GM23338 (cell line): ENCODE measurements around the gene IDH3A. TPM values are rescaled to one million over a fixed set of nuclear protein-coding genes. Genes with fewer than 3 reads are reported as not detected.

Source experiments
- ATAC-seq: fragments of 200-7000 bp; cut with Tn5 transposase; 3 replicates; pipeline ENCODE4 v1.9.1; 2020
- DNase-seq: peaks from one replicate; pipeline ENCODE4 v3.0.0-alpha.2; 2015; ENCODE audit warnings: low spot score
- H2AFZ ChIP-seq: fragments of 200-600 bp; sonication (generic); 2 replicates; pipeline ENCODE4 v1.8.0; 2016; ENCODE audit warnings: antibody characterized with exemption, mild to moderate bottlenecking, moderate library complexity
- H3F3A ChIP-seq: fragments of 200-600 bp; sonication (generic); replicated peaks from 2 replicates; pipeline ENCODE4 v1.8.0; 2017; ENCODE audit warnings: antibody characterized with exemption, mixed run types, low read depth
- H3K27ac ChIP-seq: fragments of 200-600 bp; sonication (generic); 2 replicates; pipeline ENCODE4 v1.6.1; 2016; ENCODE audit warnings: low read depth
- H3K27me3 ChIP-seq: fragments of 200-600 bp; sonication (generic); 2 replicates; pipeline ENCODE4 v1.8.0; 2016; ENCODE audit warnings: mild to moderate bottlenecking, mixed run types, moderate library complexity; ENCODE audit not compliant: insufficient read depth
- H3K36me3 ChIP-seq: fragments of 200-600 bp; sonication (generic); 2 replicates; pipeline ENCODE4 v1.8.0; 2016; ENCODE audit warnings: mild to moderate bottlenecking; ENCODE audit not compliant: insufficient read depth
- H3K4me1 ChIP-seq: fragments of 200-600 bp; sonication (generic); 2 replicates; pipeline ENCODE4 v1.8.0; 2016; ENCODE audit warnings: mild to moderate bottlenecking, moderate library complexity; ENCODE audit not compliant: insufficient read depth
- H3K4me2 ChIP-seq: fragments of 200-600 bp; sonication (generic); 2 replicates; pipeline ENCODE4 v1.7.1; 2017; ENCODE audit warnings: mixed run types
- H3K4me3 ChIP-seq: fragments of 200-600 bp; sonication (generic); 2 replicates; pipeline ENCODE4 v1.6.1; 2016; ENCODE audit warnings: mixed run types
- H3K79me2 ChIP-seq: fragments of 200-600 bp; sonication (generic); replicated peaks from 2 replicates; pipeline ENCODE4 v1.8.0; 2017; ENCODE audit warnings: mild to moderate bottlenecking; ENCODE audit not compliant: insufficient read depth
- H3K9me2 ChIP-seq: fragments of 200-600 bp; sonication (generic); 2 replicates; pipeline ENCODE4 v1.8.0; 2017; ENCODE audit not compliant: insufficient read depth
- H4K20me1 ChIP-seq: fragments of 200-600 bp; sonication (generic); replicated peaks from 2 replicates; pipeline ENCODE4 v1.8.0; 2017; ENCODE audit warnings: mild to moderate bottlenecking; ENCODE audit not compliant: insufficient read depth
- H3K27ac Mint-ChIP-seq: 2 replicates; pipeline ENCODE4 v1.8.0; 2020; ENCODE audit warnings: inconsistent platforms, mild to moderate bottlenecking, moderate library complexity, mixed read lengths
- H3K27me3 Mint-ChIP-seq: 3 replicates; pipeline ENCODE4 v1.8.0; 2022; ENCODE audit warnings: low read depth, mild to moderate bottlenecking, moderate library complexity, mixed read lengths, inconsistent platforms; ENCODE audit not compliant: insufficient read depth, poor library complexity
- H3K36me3 Mint-ChIP-seq: 3 replicates; pipeline ENCODE4 v1.8.0; 2021; ENCODE audit warnings: low read depth, mild to moderate bottlenecking, inconsistent platforms, moderate library complexity, mixed read lengths
- H3K4me1 Mint-ChIP-seq: 3 replicates; pipeline ENCODE4 v1.8.0; 2020; ENCODE audit warnings: mild to moderate bottlenecking, inconsistent platforms, mixed read lengths
- H3K4me3 Mint-ChIP-seq: 3 replicates; pipeline ENCODE4 v1.8.0; 2021; ENCODE audit warnings: moderate library complexity, mild to moderate bottlenecking, inconsistent platforms, mixed read lengths
- H3K9me3 Mint-ChIP-seq: 3 replicates; pipeline ENCODE4 v1.8.0; 2020; ENCODE audit warnings: moderate library complexity, mild to moderate bottlenecking, inconsistent platforms, mixed read lengths
- CREB1 ChIP-seq: fragments of 250-450 bp; sonication (Bioruptor Pico); IDR thresholded peaks from 2 replicates; pipeline ENCODE4 v1.5.0; 2020; ENCODE audit warnings: low read depth, mild to moderate bottlenecking, moderate library complexity
- EZH2 ChIP-seq: fragments of 200-600 bp; sonication (generic); IDR thresholded peaks from one replicate; pipeline ENCODE4 v1.8.0; 2017; ENCODE audit warnings: antibody characterized with exemption, mild to moderate bottlenecking, low read depth; ENCODE audit not compliant: unreplicated experiment
- EZH2phosphoT487 ChIP-seq: fragments of 200-600 bp; sonication (generic); IDR thresholded peaks from one replicate; pipeline ENCODE4 v1.8.1; 2018; ENCODE audit warnings: antibody characterized with exemption; ENCODE audit not compliant: unreplicated experiment
- JUNB ChIP-seq: IDR thresholded peaks from one replicate; pipeline ENCODE4 v1.6.1; 2016; ENCODE audit warnings: antibody characterized with exemption; ENCODE audit not compliant: unreplicated experiment
- NANOG ChIP-seq: IDR thresholded peaks from 2 replicates; pipeline ENCODE4 v1.6.1; 2016; ENCODE audit warnings: antibody characterized with exemption, borderline replicate concordance
- POLR2AphosphoS5 ChIP-seq: IDR thresholded peaks from 2 replicates; pipeline ENCODE4 v1.6.1; 2016; ENCODE audit warnings: antibody characterized with exemption, low read depth
- STAT1 ChIP-seq: IDR thresholded peaks from one replicate; pipeline ENCODE4 v1.6.1; 2016; ENCODE audit warnings: antibody characterized with exemption; ENCODE audit not compliant: unreplicated experiment
- ZNF114 ChIP-seq: fragments of 250-450 bp; sonication (Bioruptor Pico); IDR thresholded peaks from 2 replicates; pipeline ENCODE4 v1.5.0; 2020; ENCODE audit warnings: mild to moderate bottlenecking, moderate library complexity
- ZNF331 ChIP-seq: fragments of 250-450 bp; sonication (Bioruptor Pico); IDR thresholded peaks from 2 replicates; pipeline ENCODE4 v1.5.0; 2020; ENCODE audit warnings: low read depth, mild to moderate bottlenecking, moderate library complexity
- polyA plus RNA-seq: library from polyadenylated mRNA; unstranded; fragments of >200 nt; fragmentation: Nextera tagmentation; extraction: Ambion mirVana; gene quantifications from 2 replicates; pipeline ENCODE4 v1.2.1, GENCODE V29; 2016
- total RNA-seq: library from RNA; depleted of rRNA; stranded (reverse); fragments of >200 nt; shearing (Covaris generic); gene quantifications from 2 replicates; pipeline ENCODE4 v1.2.3, GENCODE V29; 2014
- TF ChIP-seq, protein P1 (sequence below): fragments of 250-450 bp; sonication (Bioruptor Pico); IDR thresholded peaks from 2 replicates; pipeline ENCODE4 v1.5.0; 2020; ENCODE audit warnings: mild to moderate bottlenecking, moderate library complexity
- TF ChIP-seq, protein P2 (sequence below), 2 experiments: fragments of 200-600 bp in 1 of 2; sonication (generic) in 1 of 2; conservative IDR thresholded peaks; 2 replicates each; pipeline versions ENCODE4 v1.5.1 to v1.6.1; 2016 to 2017; ENCODE audit warnings: antibody characterized with exemption in 2 of 2, low read depth in 2 of 2, mild to moderate bottlenecking in 2 of 2, moderate library complexity in 1 of 2
- TF ChIP-seq, protein P3 (sequence below): IDR thresholded peaks from one replicate; pipeline ENCODE4 v1.6.1; 2018; ENCODE audit warnings: antibody characterized with exemption; ENCODE audit not compliant: unreplicated experiment
- TF ChIP-seq, protein P4 (sequence below): IDR thresholded peaks from 2 replicates; pipeline ENCODE4 v1.6.1; 2016; ENCODE audit warnings: antibody characterized with exemption

IDH3A gene
- total and polyA plus RNA-seq, 2 experiments from 2014 or later, result 24.1 to 41.6 TPM

DNA sequence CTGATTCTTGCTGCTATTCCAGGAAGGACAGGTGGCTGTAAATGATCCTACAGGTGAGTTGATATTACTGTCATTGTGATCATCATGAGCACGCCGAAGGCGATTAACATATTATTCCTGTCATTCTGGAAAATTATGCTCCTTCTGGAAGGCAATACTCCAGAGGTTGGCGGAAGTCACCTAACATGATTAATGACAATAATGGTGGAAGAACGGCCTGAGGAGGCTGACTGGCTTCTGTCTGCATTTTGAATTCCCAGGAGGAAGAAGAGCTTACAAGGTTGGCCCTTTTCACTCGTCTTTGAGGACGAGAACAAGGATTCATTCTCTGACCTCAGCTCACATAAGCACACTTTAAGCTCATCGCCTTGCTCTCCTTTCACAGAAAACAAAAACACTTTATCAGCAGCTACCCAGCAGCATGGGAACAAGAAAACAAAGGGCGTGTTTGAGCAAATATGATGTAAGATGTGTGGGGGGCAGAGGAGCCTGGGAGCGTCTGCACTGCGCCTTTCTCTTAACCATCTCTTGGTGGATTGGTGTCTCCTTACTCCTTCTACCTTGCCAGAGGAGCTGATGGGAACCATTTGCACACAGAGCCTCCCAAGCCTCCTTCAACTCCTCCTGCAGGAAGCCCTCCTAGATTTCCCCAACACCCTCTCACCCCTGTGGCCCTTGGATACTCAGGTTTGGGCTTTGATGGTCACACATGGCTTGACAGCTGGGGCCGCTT, 62.2 kb downstream of the IDH3A start:
- Mint-ChIP-seq H3K4me3 (no peak overlapping the region), H3K27ac (no peak overlapping the region), H3K36me3 (no peaks in the 10 kb centered on the region), H3K27me3 (peaks cover 17% of the 10 kb centered on the region), H3K9me3 (no peaks in the 10 kb centered on the region), H3K4me1 (peaks cover 11% of the 10 kb centered on the region)
- Histone ChIP-seq H3K79me2 (no peaks in the 10 kb centered on the region), H3K27ac (no peak overlapping the region), H3K9me2 (no peaks in the 10 kb centered on the region), H4K20me1 (no peaks in the 10 kb centered on the region), H3K36me3 (no peaks in the 10 kb centered on the region; the same call in 1 of the 2 replicates), H3K4me1 (0 out of 2 replicates have a peak, but pooled peaks cover 6% of the 10 kb centered on the region), H3F3A (no peaks in the 10 kb centered on the region), H3K4me2 (no peak overlapping the region), H3K27me3 (no peaks in the 10 kb centered on the region), H2AFZ (no peak overlapping the region), H3K4me3 (no peak overlapping the region)
- no peak for TF ChIP-seq EZH2phosphoT487
- TF ChIP-seq, protein P1, sequence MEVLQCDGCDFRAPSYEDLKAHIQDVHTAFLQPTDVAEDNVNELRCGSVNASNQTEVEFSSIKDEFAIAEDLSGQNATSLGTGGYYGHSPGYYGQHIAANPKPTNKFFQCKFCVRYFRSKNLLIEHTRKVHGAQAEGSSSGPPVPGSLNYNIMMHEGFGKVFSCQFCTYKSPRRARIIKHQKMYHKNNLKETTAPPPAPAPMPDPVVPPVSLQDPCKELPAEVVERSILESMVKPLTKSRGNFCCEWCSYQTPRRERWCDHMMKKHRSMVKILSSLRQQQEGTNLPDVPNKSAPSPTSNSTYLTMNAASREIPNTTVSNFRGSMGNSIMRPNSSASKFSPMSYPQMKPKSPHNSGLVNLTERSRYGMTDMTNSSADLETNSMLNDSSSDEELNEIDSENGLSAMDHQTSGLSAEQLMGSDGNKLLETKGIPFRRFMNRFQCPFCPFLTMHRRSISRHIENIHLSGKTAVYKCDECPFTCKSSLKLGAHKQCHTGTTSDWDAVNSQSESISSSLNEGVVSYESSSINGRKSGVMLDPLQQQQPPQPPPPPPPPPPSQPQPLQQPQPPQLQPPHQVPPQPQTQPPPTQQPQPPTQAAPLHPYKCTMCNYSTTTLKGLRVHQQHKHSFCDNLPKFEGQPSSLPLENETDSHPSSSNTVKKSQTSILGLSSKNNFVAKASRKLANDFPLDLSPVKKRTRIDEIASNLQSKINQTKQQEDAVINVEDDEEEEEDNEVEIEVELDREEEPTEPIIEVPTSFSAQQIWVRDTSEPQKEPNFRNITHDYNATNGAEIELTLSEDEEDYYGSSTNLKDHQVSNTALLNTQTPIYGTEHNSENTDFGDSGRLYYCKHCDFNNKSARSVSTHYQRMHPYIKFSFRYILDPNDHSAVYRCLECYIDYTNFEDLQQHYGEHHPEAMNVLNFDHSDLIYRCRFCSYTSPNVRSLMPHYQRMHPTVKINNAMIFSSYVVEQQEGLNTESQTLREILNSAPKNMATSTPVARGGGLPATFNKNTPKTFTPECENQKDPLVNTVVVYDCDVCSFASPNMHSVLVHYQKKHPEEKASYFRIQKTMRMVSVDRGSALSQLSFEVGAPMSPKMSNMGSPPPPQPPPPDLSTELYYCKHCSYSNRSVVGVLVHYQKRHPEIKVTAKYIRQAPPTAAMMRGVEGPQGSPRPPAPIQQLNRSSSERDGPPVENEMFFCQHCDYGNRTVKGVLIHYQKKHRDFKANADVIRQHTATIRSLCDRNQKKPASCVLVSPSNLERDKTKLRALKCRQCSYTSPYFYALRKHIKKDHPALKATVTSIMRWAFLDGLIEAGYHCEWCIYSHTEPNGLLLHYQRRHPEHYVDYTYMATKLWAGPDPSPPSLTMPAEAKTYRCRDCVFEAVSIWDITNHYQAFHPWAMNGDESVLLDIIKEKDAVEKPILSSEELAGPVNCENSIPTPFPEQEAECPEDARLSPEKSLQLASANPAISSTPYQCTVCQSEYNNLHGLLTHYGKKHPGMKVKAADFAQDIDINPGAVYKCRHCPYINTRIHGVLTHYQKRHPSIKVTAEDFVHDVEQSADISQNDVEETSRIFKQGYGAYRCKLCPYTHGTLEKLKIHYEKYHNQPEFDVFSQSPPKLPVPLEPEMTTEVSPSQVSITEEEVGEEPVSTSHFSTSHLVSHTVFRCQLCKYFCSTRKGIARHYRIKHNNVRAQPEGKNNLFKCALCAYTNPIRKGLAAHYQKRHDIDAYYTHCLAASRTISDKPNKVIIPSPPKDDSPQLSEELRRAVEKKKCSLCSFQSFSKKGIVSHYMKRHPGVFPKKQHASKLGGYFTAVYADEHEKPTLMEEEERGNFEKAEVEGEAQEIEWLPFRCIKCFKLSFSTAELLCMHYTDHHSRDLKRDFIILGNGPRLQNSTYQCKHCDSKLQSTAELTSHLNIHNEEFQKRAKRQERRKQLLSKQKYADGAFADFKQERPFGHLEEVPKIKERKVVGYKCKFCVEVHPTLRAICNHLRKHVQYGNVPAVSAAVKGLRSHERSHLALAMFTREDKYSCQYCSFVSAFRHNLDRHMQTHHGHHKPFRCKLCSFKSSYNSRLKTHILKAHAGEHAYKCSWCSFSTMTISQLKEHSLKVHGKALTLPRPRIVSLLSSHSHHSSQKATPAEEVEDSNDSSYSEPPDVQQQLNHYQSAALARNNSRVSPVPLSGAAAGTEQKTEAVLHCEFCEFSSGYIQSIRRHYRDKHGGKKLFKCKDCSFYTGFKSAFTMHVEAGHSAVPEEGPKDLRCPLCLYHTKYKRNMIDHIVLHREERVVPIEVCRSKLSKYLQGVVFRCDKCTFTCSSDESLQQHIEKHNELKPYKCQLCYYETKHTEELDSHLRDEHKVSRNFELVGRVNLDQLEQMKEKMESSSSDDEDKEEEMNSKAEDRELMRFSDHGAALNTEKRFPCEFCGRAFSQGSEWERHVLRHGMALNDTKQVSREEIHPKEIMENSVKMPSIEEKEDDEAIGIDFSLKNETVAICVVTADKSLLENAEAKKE (CRISPR knock-in tag), result no peak
- no peak for TF ChIP-seq JUNB
- TF ChIP-seq, protein P2, sequence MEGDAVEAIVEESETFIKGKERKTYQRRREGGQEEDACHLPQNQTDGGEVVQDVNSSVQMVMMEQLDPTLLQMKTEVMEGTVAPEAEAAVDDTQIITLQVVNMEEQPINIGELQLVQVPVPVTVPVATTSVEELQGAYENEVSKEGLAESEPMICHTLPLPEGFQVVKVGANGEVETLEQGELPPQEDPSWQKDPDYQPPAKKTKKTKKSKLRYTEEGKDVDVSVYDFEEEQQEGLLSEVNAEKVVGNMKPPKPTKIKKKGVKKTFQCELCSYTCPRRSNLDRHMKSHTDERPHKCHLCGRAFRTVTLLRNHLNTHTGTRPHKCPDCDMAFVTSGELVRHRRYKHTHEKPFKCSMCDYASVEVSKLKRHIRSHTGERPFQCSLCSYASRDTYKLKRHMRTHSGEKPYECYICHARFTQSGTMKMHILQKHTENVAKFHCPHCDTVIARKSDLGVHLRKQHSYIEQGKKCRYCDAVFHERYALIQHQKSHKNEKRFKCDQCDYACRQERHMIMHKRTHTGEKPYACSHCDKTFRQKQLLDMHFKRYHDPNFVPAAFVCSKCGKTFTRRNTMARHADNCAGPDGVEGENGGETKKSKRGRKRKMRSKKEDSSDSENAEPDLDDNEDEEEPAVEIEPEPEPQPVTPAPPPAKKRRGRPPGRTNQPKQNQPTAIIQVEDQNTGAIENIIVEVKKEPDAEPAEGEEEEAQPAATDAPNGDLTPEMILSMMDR (conservative IDR thresholded peaks at IDR 0.05; ENCODE audit: low read depth in 2 of 2), result no peak
- no peak for TF ChIP-seq EZH2
- no peak for TF ChIP-seq POLR2AphosphoS5
- no peak for TF ChIP-seq CREB1 (CRISPR knock-in tag)
- TF ChIP-seq ZNF331 (CRISPR knock-in tag), result no peak
- no peak for TF ChIP-seq NANOG
- TF ChIP-seq ZNF114, result no peak
- TF ChIP-seq, protein P3, sequence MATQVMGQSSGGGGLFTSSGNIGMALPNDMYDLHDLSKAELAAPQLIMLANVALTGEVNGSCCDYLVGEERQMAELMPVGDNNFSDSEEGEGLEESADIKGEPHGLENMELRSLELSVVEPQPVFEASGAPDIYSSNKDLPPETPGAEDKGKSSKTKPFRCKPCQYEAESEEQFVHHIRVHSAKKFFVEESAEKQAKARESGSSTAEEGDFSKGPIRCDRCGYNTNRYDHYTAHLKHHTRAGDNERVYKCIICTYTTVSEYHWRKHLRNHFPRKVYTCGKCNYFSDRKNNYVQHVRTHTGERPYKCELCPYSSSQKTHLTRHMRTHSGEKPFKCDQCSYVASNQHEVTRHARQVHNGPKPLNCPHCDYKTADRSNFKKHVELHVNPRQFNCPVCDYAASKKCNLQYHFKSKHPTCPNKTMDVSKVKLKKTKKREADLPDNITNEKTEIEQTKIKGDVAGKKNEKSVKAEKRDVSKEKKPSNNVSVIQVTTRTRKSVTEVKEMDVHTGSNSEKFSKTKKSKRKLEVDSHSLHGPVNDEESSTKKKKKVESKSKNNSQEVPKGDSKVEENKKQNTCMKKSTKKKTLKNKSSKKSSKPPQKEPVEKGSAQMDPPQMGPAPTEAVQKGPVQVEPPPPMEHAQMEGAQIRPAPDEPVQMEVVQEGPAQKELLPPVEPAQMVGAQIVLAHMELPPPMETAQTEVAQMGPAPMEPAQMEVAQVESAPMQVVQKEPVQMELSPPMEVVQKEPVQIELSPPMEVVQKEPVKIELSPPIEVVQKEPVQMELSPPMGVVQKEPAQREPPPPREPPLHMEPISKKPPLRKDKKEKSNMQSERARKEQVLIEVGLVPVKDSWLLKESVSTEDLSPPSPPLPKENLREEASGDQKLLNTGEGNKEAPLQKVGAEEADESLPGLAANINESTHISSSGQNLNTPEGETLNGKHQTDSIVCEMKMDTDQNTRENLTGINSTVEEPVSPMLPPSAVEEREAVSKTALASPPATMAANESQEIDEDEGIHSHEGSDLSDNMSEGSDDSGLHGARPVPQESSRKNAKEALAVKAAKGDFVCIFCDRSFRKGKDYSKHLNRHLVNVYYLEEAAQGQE, result no peak
- TF ChIP-seq STAT1, result no peak
- TF ChIP-seq, protein P4, sequence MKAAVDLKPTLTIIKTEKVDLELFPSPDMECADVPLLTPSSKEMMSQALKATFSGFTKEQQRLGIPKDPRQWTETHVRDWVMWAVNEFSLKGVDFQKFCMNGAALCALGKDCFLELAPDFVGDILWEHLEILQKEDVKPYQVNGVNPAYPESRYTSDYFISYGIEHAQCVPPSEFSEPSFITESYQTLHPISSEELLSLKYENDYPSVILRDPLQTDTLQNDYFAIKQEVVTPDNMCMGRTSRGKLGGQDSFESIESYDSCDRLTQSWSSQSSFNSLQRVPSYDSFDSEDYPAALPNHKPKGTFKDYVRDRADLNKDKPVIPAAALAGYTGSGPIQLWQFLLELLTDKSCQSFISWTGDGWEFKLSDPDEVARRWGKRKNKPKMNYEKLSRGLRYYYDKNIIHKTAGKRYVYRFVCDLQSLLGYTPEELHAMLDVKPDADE, result no peak
- ATAC-seq (no peak), DNase-seq (no peak)
